ENCODE data around the gene GRB10.

GRB10 gene

GRCh38 chr7:50655020-50655419, 127.7 kb downstream of the GRB10 start:
- in situ Hi-C loops (cut with MboI; ENCODE audit: low pct_unique_long_range_greater_than_20kb, low sequenced_read_pairs, unreplicated experiment): loop anchor here (25.0 kb wide), 1 partner anchor 568 kb away; the partner anchor contains the start of gene ZPBP
- DNase-seq (ENCODE audit: low spot score): no peak
- TF ChIP-seq, protein P1, sequence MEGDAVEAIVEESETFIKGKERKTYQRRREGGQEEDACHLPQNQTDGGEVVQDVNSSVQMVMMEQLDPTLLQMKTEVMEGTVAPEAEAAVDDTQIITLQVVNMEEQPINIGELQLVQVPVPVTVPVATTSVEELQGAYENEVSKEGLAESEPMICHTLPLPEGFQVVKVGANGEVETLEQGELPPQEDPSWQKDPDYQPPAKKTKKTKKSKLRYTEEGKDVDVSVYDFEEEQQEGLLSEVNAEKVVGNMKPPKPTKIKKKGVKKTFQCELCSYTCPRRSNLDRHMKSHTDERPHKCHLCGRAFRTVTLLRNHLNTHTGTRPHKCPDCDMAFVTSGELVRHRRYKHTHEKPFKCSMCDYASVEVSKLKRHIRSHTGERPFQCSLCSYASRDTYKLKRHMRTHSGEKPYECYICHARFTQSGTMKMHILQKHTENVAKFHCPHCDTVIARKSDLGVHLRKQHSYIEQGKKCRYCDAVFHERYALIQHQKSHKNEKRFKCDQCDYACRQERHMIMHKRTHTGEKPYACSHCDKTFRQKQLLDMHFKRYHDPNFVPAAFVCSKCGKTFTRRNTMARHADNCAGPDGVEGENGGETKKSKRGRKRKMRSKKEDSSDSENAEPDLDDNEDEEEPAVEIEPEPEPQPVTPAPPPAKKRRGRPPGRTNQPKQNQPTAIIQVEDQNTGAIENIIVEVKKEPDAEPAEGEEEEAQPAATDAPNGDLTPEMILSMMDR (IDR thresholded peaks at IDR 0.05; ENCODE audit: extremely low read depth, insufficient read depth, missing control alignments): no peak

DNA sequence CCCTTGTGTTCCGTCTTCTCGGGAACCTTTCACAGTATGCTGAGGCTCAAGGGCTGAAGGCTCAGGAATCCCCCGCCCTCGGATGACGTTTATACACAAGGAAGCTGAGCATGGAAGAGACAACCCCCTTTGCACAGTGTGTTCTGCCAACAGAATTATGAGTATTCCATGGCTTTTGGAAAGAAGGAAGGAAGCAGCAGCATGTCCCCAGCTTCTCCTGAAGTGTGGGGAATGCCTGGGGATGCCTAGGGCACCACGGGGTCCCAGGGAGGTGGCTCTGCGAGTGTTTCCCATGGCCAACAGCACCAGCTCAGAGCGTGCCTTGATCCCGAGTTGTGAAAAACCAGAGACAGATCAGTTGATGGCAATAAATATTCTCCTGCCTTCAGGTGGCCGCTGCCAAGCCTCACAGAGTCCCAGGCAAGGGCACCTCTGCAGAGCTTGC, 128.7 kb downstream of the GRB10 start:
- in situ Hi-C loops (cut with MboI; ENCODE audit: low pct_unique_long_range_greater_than_20kb, low sequenced_read_pairs, unreplicated experiment): loop anchor here (25.0 kb wide), 1 partner anchor 567 kb away; the partner anchor contains the start of gene ZPBP
- TF ChIP-seq, protein P1 (IDR thresholded peaks at IDR 0.05; ENCODE audit: extremely low read depth, insufficient read depth, missing control alignments): no peak
- DNase-seq (ENCODE audit: low spot score): no peak

DNA sequence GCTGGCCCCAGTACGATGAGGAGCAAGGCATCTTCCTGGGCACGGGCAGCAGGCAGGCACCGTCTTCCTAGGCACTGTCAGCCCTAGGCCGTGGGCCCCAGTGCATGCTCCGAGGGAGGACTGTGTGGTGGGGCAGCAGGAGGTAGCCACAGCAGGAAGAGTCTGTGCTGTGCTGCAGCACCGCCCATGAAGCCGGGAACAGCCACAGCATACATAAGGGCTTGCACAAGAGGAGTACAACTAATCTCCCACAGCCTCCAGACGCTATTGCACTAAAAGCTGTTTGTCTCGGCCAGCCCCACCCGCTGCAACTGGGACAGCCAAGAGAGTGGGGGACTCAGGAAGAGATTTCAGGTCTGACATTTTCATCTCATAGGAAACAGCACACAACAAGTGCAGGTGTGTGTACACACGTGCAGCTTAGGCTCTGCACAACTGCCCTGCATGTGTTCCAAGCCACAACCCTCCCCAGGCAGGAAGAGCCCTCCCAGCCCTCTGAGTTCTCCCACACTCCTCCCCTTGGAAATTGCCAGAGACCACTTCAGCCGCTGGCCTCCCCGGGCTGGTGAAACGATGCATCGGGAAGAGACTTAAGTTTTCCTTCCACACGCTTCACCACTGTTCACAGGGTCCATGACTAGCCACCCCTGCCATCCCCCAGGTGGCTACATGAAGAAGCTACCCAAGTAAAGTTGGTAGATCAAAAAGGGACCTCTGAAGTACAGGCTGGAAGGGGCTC, 129.4 kb downstream of the GRB10 start:
- in situ Hi-C loops (cut with MboI; ENCODE audit: low pct_unique_long_range_greater_than_20kb, low sequenced_read_pairs, unreplicated experiment): loop anchor here (25.0 kb wide), 1 partner anchor 566 kb away; the partner anchor contains the start of gene ZPBP

GRCh38 chr7:50652400-50653125, 130.1 kb downstream of the GRB10 start:
- no peak for DNase-seq (ENCODE audit: low spot score)
- in situ Hi-C loops (cut with MboI; ENCODE audit: low pct_unique_long_range_greater_than_20kb, low sequenced_read_pairs, unreplicated experiment): loop anchor here (25.0 kb wide), 1 partner anchor 565 kb away; the partner anchor contains the start of gene ZPBP
- TF ChIP-seq, protein P1 (IDR thresholded peaks at IDR 0.05; ENCODE audit: extremely low read depth, insufficient read depth, missing control alignments): no peak

More for the DNA sequence above, 129.4 kb downstream of the GRB10 start:
- DNase-seq (ENCODE audit: low spot score): no peak
- TF ChIP-seq, protein P1 (IDR thresholded peaks at IDR 0.05; ENCODE audit: extremely low read depth, insufficient read depth, missing control alignments): no peak

DNA sequence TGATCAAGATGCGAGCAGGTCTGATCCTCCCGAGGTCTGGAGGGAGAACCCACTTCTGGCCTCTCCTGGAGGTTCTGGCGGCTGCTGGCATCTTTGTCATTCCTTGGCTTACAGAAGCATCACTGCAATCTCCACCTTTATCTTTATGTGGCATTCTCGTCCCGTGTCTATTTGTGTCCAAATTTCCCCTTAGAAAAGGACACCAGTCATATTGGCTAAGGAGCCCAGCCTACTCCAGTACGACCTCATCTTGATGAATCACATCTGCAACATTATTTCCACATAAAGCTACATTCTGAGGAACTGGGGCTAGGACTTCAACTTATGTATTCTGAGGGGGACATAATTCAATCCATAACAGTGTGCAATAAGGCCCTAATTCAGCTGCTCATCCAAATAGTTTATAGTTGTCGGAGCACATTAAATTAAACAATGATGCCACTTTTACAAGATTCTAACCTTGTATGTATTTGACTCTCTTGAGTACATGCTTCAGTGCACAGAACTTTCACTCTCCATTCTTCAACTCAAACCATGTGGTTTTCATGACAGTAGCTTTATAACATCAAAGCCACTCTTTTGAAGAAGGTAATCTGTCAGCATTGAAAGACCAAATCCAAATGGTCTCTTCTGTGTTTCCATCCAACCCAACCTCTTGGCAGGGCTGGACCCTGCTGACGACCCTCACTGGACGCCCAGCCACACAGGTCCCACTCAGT, 131.3 kb downstream of the GRB10 start:
- TF ChIP-seq, protein P1 (IDR thresholded peaks at IDR 0.05; ENCODE audit: extremely low read depth, insufficient read depth, missing control alignments): no peak
- no peak for DNase-seq (ENCODE audit: low spot score)
- in situ Hi-C loops (cut with MboI; ENCODE audit: low pct_unique_long_range_greater_than_20kb, low sequenced_read_pairs, unreplicated experiment): loop anchor here (25.0 kb wide), 1 partner anchor 564 kb away; the partner anchor contains the start of gene ZPBP
